ENCODE data around the gene ZBTB11. TPM values are rescaled to one million over a fixed set of nuclear protein-coding genes. Genes with fewer than 3 reads are reported as not detected.
A peak's percentile ranks its signal among the peaks of the same experiment; 100 is the strongest.

The ZBTB11 gene
- total and polyA plus RNA-seq, 9 of the 15 experiments (the other 6 are each of a cell fraction or from before 2014, with no cell fraction given) = 6.2 to 31.9 (median 21.4) TPM

GRCh38 chr3:101724329-101725193 lies 47.6 kb upstream of the ZBTB11 start, which contains the start of gene CEP97 (continued):
- no peak for TF ChIP-seq ZBTB8A (IDR thresholded peaks at IDR 0.05; ENCODE audit: partially characterized antibody)
- TF ChIP-seq SPI1 (IDR thresholded peaks at IDR 0.05; ENCODE audit: borderline replicate concordance, low read depth, low read length) = 0 out of 2 replicates have a peak, but pooled peaks have one; percentile 5
- peak; percentile 64 for TF ChIP-seq EP400 (IDR thresholded peaks at IDR 0.05)
- no peak for TF ChIP-seq ZNF41 (CRISPR knock-in tag; conservative IDR thresholded peaks at IDR 0.05)
- no peak for TF ChIP-seq ZFX (CRISPR knock-in tag; IDR thresholded peaks at IDR 0.05)
- no peak for TF ChIP-seq FOXJ3 (CRISPR knock-in tag; IDR thresholded peaks at IDR 0.05)
- TF ChIP-seq BACH1 (tag; IDR thresholded peaks at IDR 0.05) = peak; percentile 57; the same call in 1 of the 2 replicates
- peak; percentile 66 for TF ChIP-seq EGR1 (conservative IDR thresholded peaks at IDR 0.05)
- no peak for TF ChIP-seq ZC3H4 (CRISPR knock-in tag; IDR thresholded peaks at IDR 0.05; ENCODE audit: borderline replicate concordance)
- TF ChIP-seq, protein P1, sequence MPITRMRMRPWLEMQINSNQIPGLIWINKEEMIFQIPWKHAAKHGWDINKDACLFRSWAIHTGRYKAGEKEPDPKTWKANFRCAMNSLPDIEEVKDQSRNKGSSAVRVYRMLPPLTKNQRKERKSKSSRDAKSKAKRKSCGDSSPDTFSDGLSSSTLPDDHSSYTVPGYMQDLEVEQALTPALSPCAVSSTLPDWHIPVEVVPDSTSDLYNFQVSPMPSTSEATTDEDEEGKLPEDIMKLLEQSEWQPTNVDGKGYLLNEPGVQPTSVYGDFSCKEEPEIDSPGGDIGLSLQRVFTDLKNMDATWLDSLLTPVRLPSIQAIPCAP (CRISPR knock-in tag; IDR thresholded peaks at IDR 0.05; ENCODE audit: borderline replicate concordance) = no peak
- no peak for TF ChIP-seq NUFIP1 (IDR thresholded peaks at IDR 0.05; ENCODE audit: partially characterized antibody)
- TF ChIP-seq ARID4B (CRISPR knock-in tag; IDR thresholded peaks at IDR 0.05) = peak; percentile 37; the same call in 1 of the 2 replicates
- no peak for TF ChIP-seq FOXA3 (CRISPR knock-in tag; conservative IDR thresholded peaks at IDR 0.05 in 1 of 2, IDR thresholded peaks at IDR 0.05 in 1 of 2)
- TF ChIP-seq, protein P2, sequence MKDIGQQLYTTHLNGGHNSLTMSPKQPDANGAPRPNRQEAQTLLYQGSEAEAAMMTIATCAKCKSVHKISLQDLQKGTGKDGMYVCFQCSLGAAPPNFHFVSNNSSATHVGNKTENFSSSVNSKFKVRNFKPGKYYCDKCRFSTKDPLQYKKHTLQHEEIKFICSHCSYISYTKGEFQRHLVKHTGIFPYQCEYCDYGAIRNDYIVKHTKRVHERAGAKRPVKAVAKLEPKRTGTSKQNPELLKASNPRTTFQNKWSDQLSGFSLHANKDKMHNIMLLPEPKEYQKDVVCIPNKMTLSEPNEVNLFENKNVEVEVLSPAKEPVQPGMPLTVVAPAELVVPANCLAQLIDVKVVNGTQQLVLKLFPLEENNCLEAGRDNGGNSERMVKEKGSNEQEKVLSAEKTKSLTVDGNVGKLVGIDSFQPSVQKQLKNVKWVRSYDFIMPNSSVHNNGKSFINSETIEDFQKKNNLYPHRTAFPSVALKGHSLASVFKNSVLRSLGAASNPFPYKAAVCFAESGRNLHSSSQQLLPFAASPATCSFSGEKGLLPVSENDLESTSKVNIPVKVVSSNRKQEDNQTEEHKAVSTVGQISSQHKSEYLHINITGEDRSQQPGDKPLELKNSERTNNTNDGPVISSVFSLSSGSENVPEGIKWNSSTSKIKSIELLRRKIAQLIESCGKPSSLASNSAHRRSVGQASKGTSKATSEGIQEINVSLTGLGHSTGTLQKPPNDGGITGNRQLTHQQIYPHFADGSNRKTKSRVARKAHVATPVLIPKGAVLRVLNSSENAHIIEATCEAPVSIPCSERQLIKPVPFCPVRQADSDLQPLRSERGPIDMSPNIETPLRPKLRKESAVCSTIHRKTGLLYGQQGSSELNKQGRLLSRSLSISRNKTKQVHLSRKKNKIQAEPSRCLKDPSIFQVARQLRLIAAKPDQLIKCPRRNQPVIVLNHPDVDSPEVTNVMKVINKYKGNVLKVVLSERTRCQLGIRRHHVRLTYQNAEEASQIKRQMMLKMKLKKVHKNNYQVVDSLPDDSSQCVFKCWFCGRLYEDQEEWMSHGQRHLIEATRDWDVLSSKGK (CRISPR knock-in tag; IDR thresholded peaks at IDR 0.05) = no peak
- TF ChIP-seq, protein P3, sequence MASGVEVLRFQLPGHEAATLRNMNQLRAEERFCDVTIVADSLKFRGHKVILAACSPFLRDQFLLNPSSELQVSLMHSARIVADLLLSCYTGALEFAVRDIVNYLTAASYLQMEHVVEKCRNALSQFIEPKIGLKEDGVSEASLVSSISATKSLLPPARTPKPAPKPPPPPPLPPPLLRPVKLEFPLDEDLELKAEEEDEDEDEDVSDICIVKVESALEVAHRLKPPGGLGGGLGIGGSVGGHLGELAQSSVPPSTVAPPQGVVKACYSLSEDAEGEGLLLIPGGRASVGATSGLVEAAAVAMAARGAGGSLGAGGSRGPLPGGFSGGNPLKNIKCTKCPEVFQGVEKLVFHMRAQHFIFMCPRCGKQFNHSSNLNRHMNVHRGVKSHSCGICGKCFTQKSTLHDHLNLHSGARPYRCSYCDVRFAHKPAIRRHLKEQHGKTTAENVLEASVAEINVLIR (CRISPR knock-in tag; IDR thresholded peaks at IDR 0.05) = no peak

All from K562 (cell line).